HepG2 (cell line): ENCODE measurements around the gene SCARF1. TPM values are rescaled to one million over a fixed set of nuclear protein-coding genes. Genes with fewer than 3 reads are reported as not detected.
A peak's percentile ranks its signal among the peaks of the same experiment; 100 is the strongest.

Experiments
- LCORL ChIP-seq, 2 experiments: fragments of 450-650 bp in 1 of 2; sonication (generic) in 1 of 2; formaldehyde crosslinking in 1 of 2; IDR thresholded peaks; 2 replicates each; pipeline versions ENCODE4 v1.5.0 to v1.6.1; 2017 to 2020; ENCODE audit warnings: antibody characterized with exemption in 1 of 2, missing genetic modification reagents in 1 of 2
- MAFF ChIP-seq: IDR thresholded peaks from 2 replicates; pipeline ENCODE4 v1.6.1; 2011; ENCODE audit warnings: low read depth, low read length, improper control_type of control experiment
- PITX1 ChIP-seq: sonication (generic); formaldehyde crosslinking; IDR thresholded peaks from 2 replicates; pipeline ENCODE4 v1.5.1; 2020; ENCODE audit warnings: mild to moderate bottlenecking, missing genetic modification reagents
- SNAPC4 ChIP-seq: sonication (generic); formaldehyde crosslinking; IDR thresholded peaks from 2 replicates; pipeline ENCODE4 v1.4.0; 2020; ENCODE audit warnings: mild to moderate bottlenecking, missing genetic modification reagents
- SOX6 ChIP-seq, 2 experiments: fragments of 450-650 bp in 1 of 2; sonication (generic) in 1 of 2; formaldehyde crosslinking in 1 of 2; IDR thresholded peaks; 2 replicates each; pipeline versions ENCODE4 v1.4.0 to v1.6.1; 2017 to 2020; ENCODE audit warnings: antibody characterized with exemption in 1 of 2, mild to moderate bottlenecking in 1 of 2, missing genetic modification reagents in 1 of 2
- TFDP2 ChIP-seq: sonication (generic); formaldehyde crosslinking; IDR thresholded peaks from 2 replicates; pipeline ENCODE4 v1.4.0; 2020; ENCODE audit warnings: missing genetic modification reagents
- ZNF317 ChIP-seq: sonication (generic); formaldehyde crosslinking; IDR thresholded peaks from 2 replicates; pipeline ENCODE4 v1.5.0; 2020; ENCODE audit warnings: mild to moderate bottlenecking, missing genetic modification reagents
- ZNF407 ChIP-seq: sonication (generic); formaldehyde crosslinking; IDR thresholded peaks from one replicate; pipeline ENCODE4 v1.5.1; 2020; ENCODE audit warnings: mild to moderate bottlenecking, missing genetic modification reagents; ENCODE audit errors: not compliant biosample characterization
- ZNF776 ChIP-seq: sonication (generic); formaldehyde crosslinking; IDR thresholded peaks from 2 replicates; pipeline ENCODE4 v1.4.0; 2020; ENCODE audit warnings: mild to moderate bottlenecking, missing genetic modification reagents
- polyA plus RNA-seq, 8 experiments: library from polyadenylated mRNA; depleted of rRNA in 3 of 8; stranded (reverse) in 7 of 8; unstranded in 1 of 8; fragments of >200 nt; fragmentation: Illumina TruSeq in 4 of 8; extraction: Trizol in 4 of 8; gene quantifications; 2 replicates each; pipeline versions ENCODE4 v1.2.1 to v1.2.3, GENCODE V29; 2011 to 2016; ENCODE audit warnings: low read depth in 4 of 8, missing spikeins in 1 of 8, mixed read lengths in 1 of 8; ENCODE audit not compliant: insufficient read depth in 1 of 8
- total RNA-seq, 5 experiments: library from RNA; depleted of rRNA; stranded (reverse); fragments of >200 nt; fragmentation: Illumina TruSeq; extraction: Trizol; gene quantifications; 2 replicates each; pipeline ENCODE4 v1.2.3, GENCODE V29; 2016; ENCODE audit warnings: low read depth in 1 of 5
- TF ChIP-seq, protein P1 (sequence below): sonication (generic); formaldehyde crosslinking; IDR thresholded peaks from 2 replicates; pipeline ENCODE4 v1.4.0; 2020; ENCODE audit warnings: missing genetic modification reagents

SCARF1 gene
- total and polyA plus RNA-seq, 2 of the 13 experiments (the other 11 are each of a cell fraction or from before 2014, with no cell fraction given) = 0.24 to 0.71 TPM

GRCh38 chr17:1629504-1630310 lies 15.8 kb downstream of the SCARF1 start (continued):
- TF ChIP-seq PITX1 (no peak), ZNF407 (CRISPR knock-in tag) (peak; percentile 47), SNAPC4 (0 out of 2 replicates have a peak, but pooled peaks have one; percentile 42), MAFF (no peak), LCORL (IDR thresholded peaks at IDR 0.05) (no peak), LCORL (CRISPR knock-in tag; IDR thresholded peaks at IDR 0.05) (peak; percentile 57; the same call in 1 of the 2 replicates), ZNF776 (CRISPR knock-in tag) (no peak), ZNF317 (CRISPR knock-in tag) (0 out of 2 replicates have a peak, but pooled peaks have one; percentile 16), SOX6 (IDR thresholded peaks at IDR 0.05) (no peak), SOX6 (CRISPR knock-in tag; IDR thresholded peaks at IDR 0.05) (no peak), TFDP2 (CRISPR knock-in tag) (no peak)
- TF ChIP-seq, protein P1, sequence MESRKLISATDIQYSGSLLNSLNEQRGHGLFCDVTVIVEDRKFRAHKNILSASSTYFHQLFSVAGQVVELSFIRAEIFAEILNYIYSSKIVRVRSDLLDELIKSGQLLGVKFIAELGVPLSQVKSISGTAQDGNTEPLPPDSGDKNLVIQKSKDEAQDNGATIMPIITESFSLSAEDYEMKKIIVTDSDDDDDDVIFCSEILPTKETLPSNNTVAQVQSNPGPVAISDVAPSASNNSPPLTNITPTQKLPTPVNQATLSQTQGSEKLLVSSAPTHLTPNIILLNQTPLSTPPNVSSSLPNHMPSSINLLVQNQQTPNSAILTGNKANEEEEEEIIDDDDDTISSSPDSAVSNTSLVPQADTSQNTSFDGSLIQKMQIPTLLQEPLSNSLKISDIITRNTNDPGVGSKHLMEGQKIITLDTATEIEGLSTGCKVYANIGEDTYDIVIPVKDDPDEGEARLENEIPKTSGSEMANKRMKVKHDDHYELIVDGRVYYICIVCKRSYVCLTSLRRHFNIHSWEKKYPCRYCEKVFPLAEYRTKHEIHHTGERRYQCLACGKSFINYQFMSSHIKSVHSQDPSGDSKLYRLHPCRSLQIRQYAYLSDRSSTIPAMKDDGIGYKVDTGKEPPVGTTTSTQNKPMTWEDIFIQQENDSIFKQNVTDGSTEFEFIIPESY (CRISPR knock-in tag) = peak; percentile 40; the same call in 1 of the 2 replicates
